ENCODE data around the gene MLST8.

DNA sequence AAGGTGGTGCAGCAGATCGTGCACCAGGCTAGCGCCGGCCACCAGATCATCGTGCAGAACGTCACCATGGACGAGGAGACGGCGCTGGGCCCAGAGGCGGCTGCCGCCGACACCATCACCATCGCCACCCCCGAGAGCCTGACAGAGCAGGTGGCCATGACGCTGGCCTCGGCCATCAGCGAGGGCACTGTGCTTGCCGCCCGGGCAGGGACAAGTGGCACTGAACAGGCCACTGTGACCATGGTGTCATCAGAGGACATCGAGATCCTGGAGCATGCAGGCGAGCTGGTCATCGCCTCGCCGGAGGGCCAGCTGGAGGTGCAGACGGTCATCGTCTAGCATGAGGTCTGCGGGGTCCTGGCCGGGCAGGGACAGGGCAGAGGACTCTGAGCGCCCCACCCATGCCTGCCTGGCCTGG is 30.0 kb downstream of the MLST8 start:
- TF ChIP-seq EP300 (IDR thresholded peaks at IDR 0.05; ENCODE audit: borderline replicate concordance): no peak
- TF ChIP-seq RAD21 (IDR thresholded peaks at IDR 0.05; ENCODE audit: low read depth): no peak
- no peak for TF ChIP-seq CEBPB (IDR thresholded peaks at IDR 0.05)
- TF ChIP-seq REST (IDR thresholded peaks at IDR 0.05; ENCODE audit: low read depth): no peak
- no peak for TF ChIP-seq EGR1 (IDR thresholded peaks at IDR 0.05)
- no peak for TF ChIP-seq CREB1 (IDR thresholded peaks at IDR 0.05; ENCODE audit: low read depth)
- TF ChIP-seq FOXM1 (IDR thresholded peaks at IDR 0.05; ENCODE audit: borderline replicate concordance, low read depth): no peak
- TF ChIP-seq, protein P1, sequence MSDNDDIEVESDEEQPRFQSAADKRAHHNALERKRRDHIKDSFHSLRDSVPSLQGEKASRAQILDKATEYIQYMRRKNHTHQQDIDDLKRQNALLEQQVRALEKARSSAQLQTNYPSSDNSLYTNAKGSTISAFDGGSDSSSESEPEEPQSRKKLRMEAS (IDR thresholded peaks at IDR 0.05): no peak

Data from Ishikawa (cell line).